ENCODE measurements around the gene USP1. TPM values are rescaled to one million over a fixed set of nuclear protein-coding genes. Genes with fewer than 3 reads are reported as not detected.

Gene USP1
- total and polyA plus RNA-seq, 10 of the 15 experiments (the other 5 are each of a cell fraction or from before 2014, with no cell fraction given), result 25.6 to 77.9 (median 48.1) TPM

GRCh38 chr1:62395291-62395690 lies 41.6 kb upstream of the USP1 start (continued):
- no peak for TF ChIP-seq YBX1 (IDR thresholded peaks at IDR 0.05)
- no peak for TF ChIP-seq ZNF207 (IDR thresholded peaks at IDR 0.05; ENCODE audit: borderline replicate concordance)
- no peak for TF ChIP-seq IRF3 (IDR thresholded peaks at IDR 0.05)
- no peak for TF ChIP-seq EGR1 (IDR thresholded peaks at IDR 0.05; ENCODE audit: borderline replicate concordance in 1 of 2, low read depth in 2 of 2, low read length in 2 of 2)

- Histone ChIP-seq H4K20me1 (ENCODE audit: control insufficient read depth, insufficient read depth) (no peaks in the 10 kb centered on the region), H3K4me1 (ENCODE audit: control insufficient read depth, insufficient read depth, low read length) (no peaks in the 10 kb centered on the region), H3K4me3 (no peak overlapping the region), H3K9me3 (replicated peaks; ENCODE audit: control insufficient read depth, insufficient read depth, low read length) (no peaks in the 10 kb centered on the region), H2AFZ (ENCODE audit: control insufficient read depth, low read depth, low read length) (no peak overlapping the region), H3K9ac (ENCODE audit: control insufficient read depth, insufficient read depth, low read length) (no peak overlapping the region), H3K27me3 (replicated peaks in 1 of 2; ENCODE audit: control insufficient read depth in 2 of 2, insufficient read depth in 2 of 2, low read length in 1 of 2) (no peaks in the 10 kb centered on the region), H3K79me2 (ENCODE audit: control insufficient read depth, insufficient read depth, low read length) (no peaks in the 10 kb centered on the region), H3K27ac (ENCODE audit: control insufficient read depth, insufficient read depth) (no peak overlapping the region), H3K36me3 (ENCODE audit: control insufficient read depth in 2 of 2, insufficient read depth in 2 of 2, low read length in 1 of 2) (no peaks in the 10 kb centered on the region), H3K4me2 (ENCODE audit: control insufficient read depth, insufficient read depth) (no peak overlapping the region)
- no peak for FAIRE-seq
- CTCF ChIA-PET, result interaction anchor here (0.7 kb wide), 2 partner anchors 221 to 1117 kb away, joined by 3 read pairs; no protein-coding TSS in a partner anchor
- WGBS (ENCODE audit: insufficient coverage, insufficient replicate concordance, low lambda C conversion rate, missing lambda C conversion rate), result 35% methylated on average over 6 of the region's 6 CpGs
- POLR2A ChIA-PET, result interaction anchor here (0.6 kb wide), 1 partner anchor 17 kb away, joined by 3 read pairs; no protein-coding TSS in a partner anchor
- BruUV-seq (replicated peaks), result no TSS peak
- SMC1A ChIA-PET (ENCODE audit: uncharacterized antibody, unreplicated experiment), result no interaction called here
- no peak for ATAC-seq
- in situ Hi-C loops (cut with MboI) (no loop called here), intact Hi-C loops (cut with micrococcal nuclease; ENCODE audit: unreplicated experiment) (no loop called here)
- DNase-seq (ENCODE audit: low read depth, low spot score), result no peak
- RAD21 ChIA-PET (ENCODE audit: unreplicated experiment), result interaction anchor here (0.8 kb wide), 1 partner anchor 350 kb away, joined by 3 read pairs; no protein-coding TSS in a partner anchor
- TF ChIP-seq ELK1 (IDR thresholded peaks at IDR 0.05; ENCODE audit: low read depth, low read length) (no peak), EGR1 (IDR thresholded peaks at IDR 0.05; ENCODE audit: borderline replicate concordance in 1 of 2, low read depth in 2 of 2, low read length in 2 of 2) (no peak), ATF7 (IDR thresholded peaks at IDR 0.05; ENCODE audit: low read depth) (no peak), SPI1 (IDR thresholded peaks at IDR 0.05; ENCODE audit: borderline replicate concordance, insufficient read depth, low read depth, low read length) (no peak), ZZZ3 (IDR thresholded peaks at IDR 0.05; ENCODE audit: control insufficient read depth, insufficient read length, low read depth) (no peak)
Measured at GRCh38 chr1:62396871-62397270, 40.0 kb upstream of the USP1 start.
